ENCODE results near the gene LPCAT4.

LPCAT4 gene

GRCh38 chr15:34374816-34375215, 7.8 kb upstream of the LPCAT4 start:
- H3K4me3 ChIP-seq (replicated peaks in 1 of 2; ENCODE audit: low read depth in 2 of 2, low read length in 2 of 2): no peak overlapping the region
- DNase-seq (ENCODE audit: low read depth in 2 of 2): no peak
- TF ChIP-seq CTCF (IDR thresholded peaks at IDR 0.05; ENCODE audit: low read depth, low read length): no peak

- H3K4me3 ChIP-seq (replicated peaks in 1 of 2; ENCODE audit: low read depth in 2 of 2, low read length in 2 of 2): no peak overlapping the region
- DNase-seq (ENCODE audit: low read depth in 2 of 2): no peak
- TF ChIP-seq CTCF (IDR thresholded peaks at IDR 0.05; ENCODE audit: low read depth, low read length): no peak
These were observed 7.0 kb upstream of the LPCAT4 start for GRCh38 chr15:34373951-34374350.

- H3K4me3 ChIP-seq (replicated peaks in 1 of 2; ENCODE audit: low read depth in 2 of 2, low read length in 2 of 2): no peak overlapping the region
- no peak for TF ChIP-seq CTCF (IDR thresholded peaks at IDR 0.05; ENCODE audit: low read depth, low read length)
- no peak for DNase-seq (ENCODE audit: low read depth in 2 of 2)
These were observed 3.6 kb upstream of the LPCAT4 start for GRCh38 chr15:34370643-34371042.

- no peak for DNase-seq (ENCODE audit: low read depth in 2 of 2)
- no peak for TF ChIP-seq CTCF (IDR thresholded peaks at IDR 0.05; ENCODE audit: low read depth, low read length)
- H3K4me3 ChIP-seq (replicated peaks in 1 of 2; ENCODE audit: low read depth in 2 of 2, low read length in 2 of 2): no peak overlapping the region
These were observed 3.1 kb upstream of the LPCAT4 start for GRCh38 chr15:34370129-34370528.

GRCh38 chr15:34366271-34367065, 528 bp downstream of the LPCAT4 start:
- H3K4me3 ChIP-seq (replicated peaks in 1 of 2; ENCODE audit: low read depth in 2 of 2, low read length in 2 of 2): peak overlapping the region; percentile 87 to 90
- DNase-seq (ENCODE audit: low read depth in 2 of 2): peak; percentile 38 to 75
- no peak for TF ChIP-seq CTCF (IDR thresholded peaks at IDR 0.05; ENCODE audit: low read depth, low read length)

GRCh38 chr15:34365836-34366235, 1.2 kb downstream of the LPCAT4 start:
- TF ChIP-seq CTCF (IDR thresholded peaks at IDR 0.05; ENCODE audit: low read depth, low read length): no peak
- H3K4me3 ChIP-seq (replicated peaks in 1 of 2; ENCODE audit: low read depth in 2 of 2, low read length in 2 of 2): peak overlapping the region; percentile 87 to 90

More at GRCh38 chr15:34365836-34366235, 1.2 kb downstream of the LPCAT4 start:
- no peak for DNase-seq (ENCODE audit: low read depth in 2 of 2)

Measured in cardiac fibroblast (primary cell).